Colonic mucosa (tissue), 4 donors: Measurements from ENCODE around the gene USP10. TPM values are rescaled to one million over a fixed set of nuclear protein-coding genes. Genes with fewer than 3 reads are reported as not detected.

ENCODE experiments used
- DNase-seq: peaks from one replicate; pipeline ENCODE4 v3.0.0-alpha.2; 2020
- H3K27ac ChIP-seq: fragments of 200-600 bp; one replicate; pipeline ENCODE4 v1.8.0; 2021
- H3K27me3 ChIP-seq: fragments of 200-600 bp; one replicate; pipeline ENCODE4 v1.8.0; 2021
- H3K36me3 ChIP-seq: fragments of 200-600 bp; one replicate; pipeline ENCODE4 v1.8.0; 2021
- H3K4me1 ChIP-seq: fragments of 200-600 bp; one replicate; pipeline ENCODE4 v1.8.0; 2021; ENCODE audit warnings: mild to moderate bottlenecking
- H3K4me3 ChIP-seq: fragments of 200-600 bp; one replicate; pipeline ENCODE4 v1.8.0; 2021
- H3K9ac ChIP-seq, 2 donors: one replicate each; pipeline ENCODE4 v1.7.0; 2013; ENCODE audit warnings: control low read depth in 2 of 2, low read depth in 2 of 2, low read length in 2 of 2
- H3K9me3 ChIP-seq: fragments of 200-600 bp; one replicate; pipeline ENCODE4 v1.8.0; 2021
- intact Hi-C: fragments of 100-400 bp; cut with DNase I; formaldehyde crosslinking; loops from one replicate; pipeline ENCODE4 v1.14.1; 2022
- total RNA-seq, 2 donors: library from RNA; stranded (reverse); fragmentation: NEBNext Ultra II Directional in 1 of 2; extraction: Animal tissue kit (Norgen Biotek cat#: 25700) in 1 of 2; gene quantifications; one replicate each; pipeline ENCODE4 v1.2.1, GENCODE V29; 2021
- TF ChIP-seq, protein P1 (sequence below): fragments of 200-600 bp; IDR thresholded peaks from one replicate; pipeline ENCODE4 v1.8.0; 2022; ENCODE audit warnings: antibody characterized with exemption, mild to moderate bottlenecking
- donor health status: healthy.
- donor health status: DM: no; HTN: no; CAD: no.
- donor health status: DM: no; HTN: no; CAD: no.

USP10 gene
- total RNA-seq, 2 donors from 2014 or later, result 70.0 to 88.2 TPM

DNA sequence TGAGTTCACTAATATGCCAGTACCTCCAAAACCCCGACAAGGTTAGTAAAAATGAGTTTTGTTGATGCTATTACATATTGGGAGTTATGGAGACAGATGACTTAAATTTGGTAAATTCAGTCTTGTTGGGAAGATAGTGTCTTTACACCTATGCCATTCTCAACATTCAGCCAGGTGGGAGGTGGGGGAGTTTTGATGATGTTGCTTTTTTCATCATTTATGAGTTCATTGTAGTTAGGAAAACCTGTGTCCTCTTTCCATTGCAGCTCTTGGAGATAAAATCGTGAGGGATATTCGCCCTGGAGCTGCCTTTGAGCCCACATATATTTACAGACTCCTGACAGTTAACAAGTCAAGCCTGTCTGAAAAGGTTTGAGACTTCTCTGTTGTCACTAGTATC, 60.1 kb downstream of the USP10 start:
- no peak overlapping the region for H3K27ac ChIP-seq
- H3K4me3 ChIP-seq, result no peak overlapping the region
- H3K9me3 ChIP-seq, result no peaks in the 10 kb centered on the region
- no peaks in the 10 kb centered on the region for H3K27me3 ChIP-seq
- peaks cover 3% of the 10 kb centered on the region for H3K36me3 ChIP-seq
- TF ChIP-seq, protein P1, sequence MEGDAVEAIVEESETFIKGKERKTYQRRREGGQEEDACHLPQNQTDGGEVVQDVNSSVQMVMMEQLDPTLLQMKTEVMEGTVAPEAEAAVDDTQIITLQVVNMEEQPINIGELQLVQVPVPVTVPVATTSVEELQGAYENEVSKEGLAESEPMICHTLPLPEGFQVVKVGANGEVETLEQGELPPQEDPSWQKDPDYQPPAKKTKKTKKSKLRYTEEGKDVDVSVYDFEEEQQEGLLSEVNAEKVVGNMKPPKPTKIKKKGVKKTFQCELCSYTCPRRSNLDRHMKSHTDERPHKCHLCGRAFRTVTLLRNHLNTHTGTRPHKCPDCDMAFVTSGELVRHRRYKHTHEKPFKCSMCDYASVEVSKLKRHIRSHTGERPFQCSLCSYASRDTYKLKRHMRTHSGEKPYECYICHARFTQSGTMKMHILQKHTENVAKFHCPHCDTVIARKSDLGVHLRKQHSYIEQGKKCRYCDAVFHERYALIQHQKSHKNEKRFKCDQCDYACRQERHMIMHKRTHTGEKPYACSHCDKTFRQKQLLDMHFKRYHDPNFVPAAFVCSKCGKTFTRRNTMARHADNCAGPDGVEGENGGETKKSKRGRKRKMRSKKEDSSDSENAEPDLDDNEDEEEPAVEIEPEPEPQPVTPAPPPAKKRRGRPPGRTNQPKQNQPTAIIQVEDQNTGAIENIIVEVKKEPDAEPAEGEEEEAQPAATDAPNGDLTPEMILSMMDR, result no peak
- no peak overlapping the region for H3K9ac ChIP-seq
- no peaks in the 10 kb centered on the region for H3K4me1 ChIP-seq
- no peak for DNase-seq
- intact Hi-C loops, result loop anchor here (5.0 kb wide), 1 partner anchor 192 kb away; no protein-coding TSS in a partner anchor

DNA sequence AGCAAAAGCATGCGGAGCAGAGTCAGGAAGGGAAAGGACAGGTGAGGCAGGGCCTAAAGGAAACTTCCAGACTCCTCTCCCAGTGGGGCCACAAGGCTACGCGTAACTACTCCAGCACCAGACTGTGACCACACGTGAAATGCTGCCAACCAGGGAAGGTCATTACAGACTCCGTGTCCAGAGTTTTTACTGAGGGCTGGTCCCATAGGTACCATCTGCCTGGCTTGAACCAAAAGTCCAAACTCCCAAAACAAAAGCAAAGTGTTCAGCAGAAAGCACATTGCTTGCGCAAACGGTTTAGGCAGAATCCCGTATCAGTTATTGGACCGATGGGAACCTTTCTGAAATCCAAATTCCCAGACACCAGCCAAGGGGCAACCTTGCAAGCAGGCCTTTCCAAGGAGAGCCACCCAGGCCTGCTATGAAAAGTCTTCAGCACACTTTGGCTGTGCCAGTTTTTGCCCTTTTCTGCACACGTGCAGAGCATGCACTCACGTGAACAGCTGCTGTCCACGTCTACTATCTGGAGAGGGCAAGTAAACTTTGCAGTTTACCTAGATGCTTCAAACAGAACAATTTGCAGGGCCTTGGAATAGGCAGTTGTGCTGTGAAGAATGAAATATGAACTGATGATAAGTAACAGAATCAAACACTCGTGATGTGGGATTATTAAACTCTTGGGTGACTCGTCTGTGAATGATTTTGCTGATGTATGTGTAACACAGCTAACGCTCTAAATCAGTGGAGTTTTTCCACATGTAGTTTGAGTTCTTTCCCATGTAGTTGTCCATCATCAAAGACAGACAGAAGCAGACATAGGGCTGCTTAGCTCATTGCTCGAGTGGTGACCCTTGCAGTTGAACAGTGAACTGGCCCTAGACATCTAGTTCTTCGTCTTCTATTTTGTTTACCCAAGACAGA, 61.9 kb downstream of the USP10 start:
- Histone ChIP-seq H3K9ac (no peak overlapping the region), H3K4me3 (no peak overlapping the region), H3K27ac (no peak overlapping the region), H3K4me1 (no peaks in the 10 kb centered on the region), H3K9me3 (no peaks in the 10 kb centered on the region), H3K36me3 (peaks cover 3% of the 10 kb centered on the region), H3K27me3 (no peaks in the 10 kb centered on the region)
- TF ChIP-seq, protein P1, result no peak
- intact Hi-C loops, result no loop called here
- no peak for DNase-seq

DNA sequence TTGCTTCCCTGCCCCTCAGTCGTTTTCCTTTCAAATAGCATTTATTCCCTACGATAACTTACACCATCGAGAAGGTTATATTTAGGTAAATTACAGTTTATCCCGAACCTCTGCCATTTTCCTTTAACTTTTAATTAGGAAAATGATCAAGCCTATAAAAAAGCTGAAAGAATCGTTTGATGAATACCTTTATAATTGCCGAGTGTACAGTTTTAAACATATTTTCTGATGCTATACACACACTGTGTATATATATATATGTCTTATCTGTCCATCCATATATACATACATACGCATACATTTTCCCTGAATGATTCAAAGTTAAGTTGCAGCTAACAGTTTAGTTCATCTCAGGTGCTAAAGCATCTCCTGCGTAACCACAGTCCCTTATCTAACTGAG, 63.4 kb downstream of the USP10 start:
- TF ChIP-seq, protein P1, result no peak
- Histone ChIP-seq H3K27ac (no peak overlapping the region), H3K27me3 (no peaks in the 10 kb centered on the region), H3K9ac (no peak overlapping the region), H3K4me3 (no peak overlapping the region), H3K36me3 (peaks cover 3% of the 10 kb centered on the region), H3K9me3 (no peaks in the 10 kb centered on the region), H3K4me1 (no peaks in the 10 kb centered on the region)
- intact Hi-C loops, result no loop called here
- DNase-seq, result no peak

DNA sequence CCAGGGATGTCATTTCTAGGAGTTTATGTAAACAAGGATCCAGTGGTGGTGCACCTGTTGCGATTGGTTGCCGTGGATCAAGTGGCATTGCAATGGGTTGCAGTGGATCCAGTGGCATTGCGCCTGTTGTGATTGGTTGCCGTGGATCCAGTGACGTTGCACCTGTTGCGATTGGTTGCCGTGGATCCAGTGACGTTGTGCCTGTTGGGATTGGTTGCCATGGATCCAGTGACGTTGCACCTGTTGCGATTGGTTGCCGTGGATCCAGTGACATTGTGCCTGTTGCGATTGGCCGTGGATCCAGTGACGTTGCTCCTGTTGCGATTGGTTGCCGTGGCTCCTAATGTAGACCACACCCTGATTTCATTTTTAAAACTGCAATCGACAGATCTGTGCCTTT, 63.8 kb downstream of the USP10 start:
- Histone ChIP-seq H3K27me3 (no peaks in the 10 kb centered on the region), H3K9ac (no peak overlapping the region), H3K9me3 (no peaks in the 10 kb centered on the region), H3K4me3 (no peak overlapping the region), H3K27ac (no peak overlapping the region), H3K4me1 (no peaks in the 10 kb centered on the region), H3K36me3 (peaks cover 3% of the 10 kb centered on the region)
- DNase-seq, result no peak
- TF ChIP-seq, protein P1, result no peak
- intact Hi-C loops, result no loop called here

DNA sequence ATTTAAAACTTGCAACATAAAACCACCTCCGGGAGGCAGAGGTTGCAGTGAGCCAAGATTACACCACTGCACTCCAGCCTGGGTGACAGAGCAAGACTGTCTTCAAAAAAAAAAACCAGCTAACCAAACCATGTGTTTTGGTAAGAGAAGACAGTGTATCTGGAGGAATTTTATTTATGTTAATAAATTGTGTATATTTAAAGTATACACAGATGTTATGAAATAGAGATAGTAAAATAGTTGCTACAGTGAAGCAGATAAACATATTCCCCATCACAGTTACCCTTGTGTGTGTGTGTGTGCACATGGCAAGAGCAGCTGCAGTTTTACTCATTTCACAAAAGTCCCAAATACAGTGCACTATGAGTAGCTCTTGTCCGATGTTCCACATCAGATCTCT, 65.2 kb downstream of the USP10 start:
- H3K36me3 ChIP-seq, result peaks cover 3% of the 10 kb centered on the region
- H3K4me3 ChIP-seq, result no peak overlapping the region
- intact Hi-C loops, result no loop called here
- H3K27ac ChIP-seq, result no peak overlapping the region
- no peaks in the 10 kb centered on the region for H3K4me1 ChIP-seq
- H3K9me3 ChIP-seq, result no peaks in the 10 kb centered on the region
- H3K9ac ChIP-seq, result no peak overlapping the region
- TF ChIP-seq, protein P1, result no peak
- no peaks in the 10 kb centered on the region for H3K27me3 ChIP-seq
- no peak for DNase-seq
